K562 (cell line): ENCODE data around the gene CNTD1. TPM values are rescaled to one million over a fixed set of nuclear protein-coding genes. Genes with fewer than 3 reads are reported as not detected.

Experiments used
- ATAC-seq: fragments of 200-7000 bp; cut with Tn5 transposase; 3 replicates; pipeline ENCODE4 v1.9.1; 2020; ENCODE audit warnings: moderate library complexity
- BruUV-seq: library from RNA; stranded (reverse); fragments of 400-500 nt; replicated peaks from 2 replicates; lab custom pipeline; 2021; lab: Mats Ljungman, UMichigan
- CTCF ChIA-PET: fragments of 300-600 bp; formaldehyde crosslinking; extraction: SDS; loops from one replicate; lab custom pipeline; 2021; ENCODE audit warnings: low intra/inter-chr PET ratio; lab: Yijun Ruan, JAX
- POLR2A ChIA-PET: fragments of 300-600, 350-650 bp; sonication (Branson Sonifier 250); formaldehyde crosslinking; extraction: SDS; loops from one replicate; lab custom pipeline; 2021; ENCODE audit warnings: antibody characterized with exemption, inconsistent platforms; lab: Yijun Ruan, JAX
- DNase-seq, 4 experiments: peaks; one replicate each; pipeline versions ENCODE4 v3.0.0 to v3.0.0-alpha.2; 2011 to 2018; ENCODE audit warnings: low spot score in 3 of 4, mixed read lengths in 3 of 4; ENCODE audit errors: extremely low read depth in 1 of 4
- FAIRE-seq: peaks from 2 replicates; lab custom pipeline; 2011; peaks lifted over from hg19 to GRCh38; lab: Jason Lieb, UNC
- H2AFZ ChIP-seq: 2 replicates; pipeline ENCODE4 v1.6.0; 2011; ENCODE audit warnings: low read depth, low read length, control low read depth, inconsistent platforms
- H3K27ac ChIP-seq: fragments of 200-600 bp; 3 replicates; pipeline ENCODE4 v1.8.0; 2011; ENCODE audit warnings: low read depth, mild to moderate bottlenecking, control low read depth, inconsistent platforms, low read length, moderate library complexity, mixed read lengths; ENCODE audit errors: extremely low read depth
- H3K27me3 ChIP-seq, 2 experiments: fragments of 300-600 bp in 1 of 2; 2 replicates in 1 of 2; 3 replicates in 1 of 2; pipeline versions ENCODE4 v1.6.0 to v1.8.0; 2011; ENCODE audit warnings: inconsistent platforms in 2 of 2, low read length in 2 of 2, mild to moderate bottlenecking in 1 of 2, mixed read lengths in 1 of 2, moderate library complexity in 1 of 2; ENCODE audit not compliant: control insufficient read depth in 2 of 2, insufficient read depth in 2 of 2
- H3K36me3 ChIP-seq: fragments of 300-600 bp; 3 replicates; pipeline ENCODE4 v1.8.0; 2011; ENCODE audit warnings: mild to moderate bottlenecking, low read length, inconsistent platforms; ENCODE audit not compliant: control insufficient read depth, insufficient read depth
- H3K4me1 ChIP-seq, 2 experiments: fragments of 200-600 bp in 1 of 2; replicated peaks in 1 of 2; 2 replicates in 1 of 2; 3 replicates in 1 of 2; pipeline versions ENCODE4 v1.5.1 to v1.8.0; 2011; ENCODE audit warnings: inconsistent platforms in 2 of 2, low read length in 2 of 2, mild to moderate bottlenecking in 1 of 2, mixed read lengths in 1 of 2, moderate library complexity in 1 of 2; ENCODE audit not compliant: control insufficient read depth in 2 of 2, insufficient read depth in 2 of 2
- H3K4me2 ChIP-seq: 2 replicates; pipeline ENCODE4 v1.6.1; 2011; ENCODE audit warnings: low read length, control low read depth, inconsistent platforms, mixed read lengths; ENCODE audit not compliant: insufficient read depth
- H3K4me3 ChIP-seq: fragments of 200-600 bp; sonication (generic), shearing (Covaris generic); 2 replicates; pipeline ENCODE4 v1.5.1; 2016; ENCODE audit warnings: control low read depth, inconsistent platforms
- H3K79me2 ChIP-seq: fragments of 200-600 bp; 3 replicates; pipeline ENCODE4 v1.8.0; 2011; ENCODE audit warnings: low read length, inconsistent platforms; ENCODE audit not compliant: control insufficient read depth, insufficient read depth
- H3K9ac ChIP-seq, 2 experiments: 2 replicates each; pipeline versions ENCODE4 v1.6.0 to v1.6.1; 2011; ENCODE audit warnings: low read depth in 2 of 2, low read length in 2 of 2, control low read depth in 1 of 2, inconsistent platforms in 1 of 2, mild to moderate bottlenecking in 1 of 2, mixed read lengths in 1 of 2; ENCODE audit not compliant: insufficient read depth in 1 of 2
- H3K9me1 ChIP-seq: one replicate; pipeline ENCODE4 v1.6.0; 2011; ENCODE audit warnings: inconsistent platforms, mild to moderate bottlenecking, low read length, moderate library complexity; ENCODE audit not compliant: control insufficient read depth, insufficient read depth
- H3K9me3 ChIP-seq: replicated peaks from 2 replicates; pipeline ENCODE4 v1.5.1; 2011; ENCODE audit warnings: low read depth, low read length, inconsistent platforms; ENCODE audit not compliant: control insufficient read depth, insufficient read depth
- H4K20me1 ChIP-seq: replicated peaks from 2 replicates; pipeline ENCODE4 v1.6.1; 2011; ENCODE audit warnings: low read length, inconsistent platforms, mixed read lengths; ENCODE audit not compliant: control insufficient read depth, insufficient read depth
- ARID2 ChIP-seq: fragments of 450-650 bp; IDR thresholded peaks from 2 replicates; pipeline ENCODE4 v1.6.1; 2017; ENCODE audit warnings: antibody characterized with exemption, mild to moderate bottlenecking
- BCL6 ChIP-seq: fragments of 250-450 bp; sonication (Bioruptor Pico); IDR thresholded peaks from 2 replicates; pipeline ENCODE4 v1.4.0; 2020
- EGR1 ChIP-seq: fragments of 450-650 bp; conservative IDR thresholded peaks from 2 replicates; pipeline ENCODE4 v1.6.1; 2017; ENCODE audit warnings: mild to moderate bottlenecking
- ETS1 ChIP-seq: conservative IDR thresholded peaks from 2 replicates; pipeline ENCODE4 v1.6.1; 2011; ENCODE audit warnings: low read depth, mild to moderate bottlenecking, low read length; ENCODE audit not compliant: control insufficient read depth
- FOXK2 ChIP-seq, 2 experiments: fragments of 450-650 bp; IDR thresholded peaks in 1 of 2; conservative IDR thresholded peaks in 1 of 2; 2 replicates each; pipeline ENCODE4 v1.6.1; 2016; ENCODE audit warnings: low read depth in 2 of 2, mild to moderate bottlenecking in 1 of 2
- FOXM1 ChIP-seq, 2 experiments: fragments of 450-650 bp in 1 of 2; sonication (generic) in 1 of 2; formaldehyde crosslinking in 1 of 2; IDR thresholded peaks; 2 replicates each; pipeline versions ENCODE4 v1.6.1 to v1.9.0; 2017 to 2022; ENCODE audit warnings: low read depth in 2 of 2, mild to moderate bottlenecking in 2 of 2, missing genetic modification reagents in 1 of 2, moderate library complexity in 1 of 2
- KLF1 ChIP-seq: fragments of 450-650 bp; IDR thresholded peaks from 2 replicates; pipeline ENCODE4 v1.6.1; 2016; ENCODE audit warnings: missing genetic modification characterization, missing compliant biosample characterization
- MYC ChIP-seq, 2 experiments: fragments of 250-450 bp in 1 of 2; sonication (Bioruptor Pico) in 1 of 2; IDR thresholded peaks; 2 replicates each; pipeline versions ENCODE4 v1.5.1 to v1.6.1; 2012 to 2021; ENCODE audit warnings: low read depth in 2 of 2, borderline replicate concordance in 1 of 2, improper control_type of control experiment in 1 of 2, low read length in 1 of 2, mild to moderate bottlenecking in 1 of 2, moderate library complexity in 1 of 2
- NR2C2 ChIP-seq, 2 experiments: fragments of 200-800 bp in 1 of 2; sonication (Bioruptor generic) in 1 of 2; sonication (generic) in 1 of 2; formaldehyde crosslinking in 1 of 2; IDR thresholded peaks; 2 replicates each; pipeline versions ENCODE4 v1.6.1 to v1.8.0; 2016 to 2022; ENCODE audit warnings: mild to moderate bottlenecking in 1 of 2, missing compliant biosample characterization in 1 of 2, missing genetic modification characterization in 1 of 2, missing genetic modification reagents in 1 of 2
- SREBF2 ChIP-seq: sonication (generic); formaldehyde crosslinking; IDR thresholded peaks from 2 replicates; pipeline ENCODE4 v1.4.0; 2020; ENCODE audit warnings: mild to moderate bottlenecking, missing genetic modification reagents
- ZNF507 ChIP-seq: conservative IDR thresholded peaks from 2 replicates; pipeline ENCODE4 v1.6.1; 2017; ENCODE audit warnings: missing genetic modification characterization, missing compliant biosample characterization
- ZNF584 ChIP-seq: fragments of 200-800 bp; sonication (Bioruptor generic); IDR thresholded peaks from 2 replicates; pipeline ENCODE4 v1.6.1; 2016; ENCODE audit warnings: low read depth, mild to moderate bottlenecking, missing genetic modification characterization, missing compliant biosample characterization
- WGBS: fragments of 100-300 bp; shearing (Covaris generic); methylation state at CpG from one replicate; pipeline ENCODE4 v1.1.6; 2016; ENCODE audit warnings: low coverage, mixed read lengths; ENCODE audit not compliant: insufficient coverage; ENCODE audit errors: missing lambda C conversion rate; 5-methylcytosine and 5-hydroxymethylcytosine counted together
- in situ Hi-C: fragments of 300-500 bp; cut with MboI; formaldehyde crosslinking; loops from 4 replicates; pipeline ENCODE4 v1.15.0; 2018; ENCODE audit warnings: inconsistent platforms, mixed read lengths
- intact Hi-C: fragments of 100-400 bp; cut with micrococcal nuclease; formaldehyde crosslinking; loops from 2 replicates; pipeline ENCODE4 v1.14.2; 2022
- polyA plus RNA-seq, 8 experiments: library from polyadenylated mRNA; depleted of rRNA in 4 of 8; stranded (reverse) in 5 of 8; unstranded in 3 of 8; fragments of >200 nt; fragmentation: Nextera tagmentation in 2 of 8; fragmentation: Illumina TruSeq in 1 of 8; extraction: Ambion mirVana in 2 of 8; extraction: Trizol in 1 of 8; gene quantifications; 2 replicates each; pipeline versions ENCODE4 v1.2.1 to v1.2.3, GENCODE V29; 2011 to 2014; ENCODE audit warnings: inconsistent platforms in 1 of 8, missing spikeins in 1 of 8
- total RNA-seq, 7 experiments: library from RNA; depleted of rRNA in 6 of 7; stranded (reverse); fragments of >200 nt in 6 of 7; fragmentation: Illumina TruSeq in 2 of 7; extraction: Trizol in 2 of 7; gene quantifications; 2 replicates each; pipeline versions ENCODE4 v1.2.1 to v1.2.3, GENCODE V29; 2011 to 2021; ENCODE audit warnings: low replicate concordance in 1 of 7

The CNTD1 gene
- total and polyA plus RNA-seq, 9 of the 15 experiments (the other 6 are each of a cell fraction or from before 2014, with no cell fraction given) = 0.12 to 0.86 (median 0.41) TPM; not detected in 1

- Histone ChIP-seq H3K9me3 (no peaks in the 10 kb centered on the region), H4K20me1 (no peaks in the 10 kb centered on the region), H3K4me1 (peaks cover 28 to 79% of the 10 kb centered on the region in 2 experiments; a peak in 4 of 5 replicates), H3K27me3 (no peaks in the 10 kb centered on the region), H3K9me1 (no peaks in the 10 kb centered on the region), H3K4me3 (no peak overlapping the region), H2AFZ (no peak overlapping the region), H3K36me3 (peaks cover 73% of the 10 kb centered on the region), H3K27ac (no peak overlapping the region), H3K4me2 (no peak overlapping the region), H3K9ac (peak overlapping the region in 1 of 2 experiments; percentile 98; a peak in 2 of 4 replicates), H3K79me2 (peaks cover 33% of the 10 kb centered on the region)
- ATAC-seq = no peak
- TF ChIP-seq ETS1 (0 out of 2 replicates have a peak, but pooled peaks have one; percentile 4), EGR1 (no peak)
- no TSS peak for BruUV-seq
- no peak for FAIRE-seq
- WGBS = 88% methylated on average over 9 of the region's 9 CpGs
- no peak for DNase-seq
- in situ Hi-C loops (no loop called here), intact Hi-C loops (no loop called here)
- POLR2A ChIA-PET = interaction anchor here (0.7 to 5.2 kb wide), 3 partner anchors 10 to 36 kb away, joined by 3 to 47 read pairs (median 4); partner anchors contain the start of genes CNTD1, COA3 and VPS25
- CTCF ChIA-PET = no interaction called here
Observed at GRCh38 chr17:42783062-42783790, 15.4 kb upstream of the CNTD1 start.

- FAIRE-seq (no peak), DNase-seq (no peak), ATAC-seq (no peak)
- Histone ChIP-seq H3K36me3 (peaks cover 73% of the 10 kb centered on the region), H3K27me3 (no peaks in the 10 kb centered on the region), H2AFZ (no peak overlapping the region), H3K4me3 (no peak overlapping the region), H3K9me1 (no peaks in the 10 kb centered on the region), H3K9ac (no peak overlapping the region), H3K4me2 (no peak overlapping the region), H3K4me1 (peaks cover 23 to 74% of the 10 kb centered on the region in 2 experiments; a peak in 4 of 5 replicates), H3K9me3 (no peaks in the 10 kb centered on the region), H3K27ac (no peak overlapping the region), H3K79me2 (peaks cover 33% of the 10 kb centered on the region), H4K20me1 (no peaks in the 10 kb centered on the region)
- no TSS peak for BruUV-seq
- CTCF ChIA-PET = no interaction called here
- 98% methylated on average over 15 of the region's 22 CpGs for WGBS
- in situ Hi-C loops (no loop called here), intact Hi-C loops (no loop called here)
- POLR2A ChIA-PET = interaction anchor here (1.5 to 5.2 kb wide), 2 partner anchors 10 to 12 kb away, joined by 4 to 47 read pairs; partner anchors contain the start of genes CNTD1, COA3 and VPS25
- no peak for TF ChIP-seq NR2C2 (CRISPR knock-in tag; IDR thresholded peaks at IDR 0.05)
- no peak for TF ChIP-seq NR2C2 (tag; IDR thresholded peaks at IDR 0.05)
- no peak for TF ChIP-seq KLF1 (tag)
- TF ChIP-seq MYC (IDR thresholded peaks at IDR 0.05; ENCODE audit: low read depth, low read length) = no peak
- no peak for TF ChIP-seq MYC (CRISPR knock-in tag; IDR thresholded peaks at IDR 0.05; ENCODE audit: borderline replicate concordance, low read depth)
- TF ChIP-seq SREBF2 (CRISPR knock-in tag) = no peak
- TF ChIP-seq ZNF584 (CRISPR knock-in tag) = no peak
- no peak for TF ChIP-seq ARID2
- TF ChIP-seq EGR1 = no peak
- TF ChIP-seq BCL6 (CRISPR knock-in tag) = no peak
- TF ChIP-seq ZNF507 (tag) = no peak
- no peak for TF ChIP-seq FOXK2 (conservative IDR thresholded peaks at IDR 0.05 in 1 of 2, IDR thresholded peaks at IDR 0.05 in 1 of 2; ENCODE audit: low read depth in 2 of 2)
- TF ChIP-seq FOXM1 (IDR thresholded peaks at IDR 0.05; ENCODE audit: low read depth) = no peak
- TF ChIP-seq FOXM1 (CRISPR knock-in tag; IDR thresholded peaks at IDR 0.05; ENCODE audit: low read depth) = no peak
Observed at GRCh38 chr17:42783791-42784138, 14.9 kb upstream of the CNTD1 start.
